ENCODE measurements around the gene NT5DC2.

The NT5DC2 gene

DNA sequence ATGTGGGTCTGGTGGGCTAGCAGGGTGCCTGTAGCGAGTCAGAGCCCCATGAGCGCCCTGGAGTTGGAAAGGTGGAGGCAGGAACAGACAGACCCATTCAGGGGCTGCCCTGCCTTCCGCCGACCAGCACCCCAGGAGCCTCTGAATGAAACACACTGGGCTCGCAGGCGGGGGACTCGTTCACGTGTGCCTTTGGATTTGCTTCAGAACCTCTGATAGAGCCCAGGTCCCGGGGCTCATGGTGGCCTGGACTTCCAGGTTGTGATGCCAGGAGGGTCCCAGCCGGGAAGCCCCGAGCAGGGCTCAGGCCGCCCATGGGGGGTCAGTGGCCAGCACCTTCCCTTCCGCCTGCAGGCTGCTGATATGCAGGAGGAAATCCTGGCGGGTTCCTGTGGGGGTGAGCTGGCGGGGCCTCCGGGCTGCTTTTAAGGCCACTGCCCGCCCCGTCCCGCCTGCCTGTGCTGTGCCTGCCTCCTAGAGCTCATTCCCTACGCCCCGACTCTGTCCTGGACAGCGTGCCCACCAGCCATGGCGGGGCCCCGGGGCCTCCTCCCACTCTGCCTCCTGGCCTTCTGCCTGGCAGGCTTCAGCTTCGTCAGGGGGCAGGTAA is 38.7 kb downstream of the NT5DC2 start, which contains the start of gene STAB1:
STAB1 (plus strand) TSS at position 453 of the 610 bp plus-strand sequence; CDS start at position 529, 76 bp downstream.
- TF ChIP-seq TAF1 (IDR thresholded peaks at IDR 0.05; ENCODE audit: low read depth), result no peak
- no peak for TF ChIP-seq CEBPB (IDR thresholded peaks at IDR 0.05)
- no peak for TF ChIP-seq FOXM1 (IDR thresholded peaks at IDR 0.05; ENCODE audit: borderline replicate concordance, low read depth)
- no peak for TF ChIP-seq NFIC (IDR thresholded peaks at IDR 0.05)
- no peak for TF ChIP-seq TCF12 (IDR thresholded peaks at IDR 0.05; ENCODE audit: low read depth)
- no peak for TF ChIP-seq RAD21 (IDR thresholded peaks at IDR 0.05; ENCODE audit: low read depth)
- TF ChIP-seq YY1 (IDR thresholded peaks at IDR 0.05; ENCODE audit: low read depth), result no peak
- TF ChIP-seq MAX (IDR thresholded peaks at IDR 0.05), result no peak
- TF ChIP-seq CREB1 (IDR thresholded peaks at IDR 0.05; ENCODE audit: low read depth), result no peak
- no peak for TF ChIP-seq ZBTB7A (IDR thresholded peaks at IDR 0.05; ENCODE audit: low read depth)
- TF ChIP-seq EGR1 (IDR thresholded peaks at IDR 0.05), result no peak
- no peak for TF ChIP-seq TEAD4 (IDR thresholded peaks at IDR 0.05)

DNA sequence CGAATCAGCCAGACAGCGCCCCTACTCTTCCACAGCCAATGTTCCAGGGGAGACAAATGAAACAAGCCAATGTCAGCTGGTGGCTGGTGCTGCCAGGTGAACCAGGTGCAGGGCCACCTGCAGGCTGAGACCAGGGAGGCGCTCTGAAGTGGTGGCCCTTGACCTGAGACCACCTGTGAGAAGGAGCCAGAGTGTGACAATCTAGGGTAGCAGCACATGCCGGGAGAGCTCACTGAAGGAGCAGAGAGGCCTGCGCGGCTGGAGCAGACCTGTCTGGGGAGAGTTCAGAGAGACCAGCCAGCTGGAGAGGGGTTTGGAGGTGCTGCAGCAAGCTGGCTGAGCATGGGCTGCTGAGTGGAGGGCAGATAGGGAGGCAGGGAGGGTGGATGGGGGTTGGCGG is 39.2 kb downstream of the NT5DC2 start:
- TF ChIP-seq EP300 (IDR thresholded peaks at IDR 0.05; ENCODE audit: borderline replicate concordance), result no peak
- TF ChIP-seq TEAD4 (IDR thresholded peaks at IDR 0.05), result no peak
- no peak for TF ChIP-seq ZBTB7A (IDR thresholded peaks at IDR 0.05; ENCODE audit: low read depth)
- TF ChIP-seq, protein P1, sequence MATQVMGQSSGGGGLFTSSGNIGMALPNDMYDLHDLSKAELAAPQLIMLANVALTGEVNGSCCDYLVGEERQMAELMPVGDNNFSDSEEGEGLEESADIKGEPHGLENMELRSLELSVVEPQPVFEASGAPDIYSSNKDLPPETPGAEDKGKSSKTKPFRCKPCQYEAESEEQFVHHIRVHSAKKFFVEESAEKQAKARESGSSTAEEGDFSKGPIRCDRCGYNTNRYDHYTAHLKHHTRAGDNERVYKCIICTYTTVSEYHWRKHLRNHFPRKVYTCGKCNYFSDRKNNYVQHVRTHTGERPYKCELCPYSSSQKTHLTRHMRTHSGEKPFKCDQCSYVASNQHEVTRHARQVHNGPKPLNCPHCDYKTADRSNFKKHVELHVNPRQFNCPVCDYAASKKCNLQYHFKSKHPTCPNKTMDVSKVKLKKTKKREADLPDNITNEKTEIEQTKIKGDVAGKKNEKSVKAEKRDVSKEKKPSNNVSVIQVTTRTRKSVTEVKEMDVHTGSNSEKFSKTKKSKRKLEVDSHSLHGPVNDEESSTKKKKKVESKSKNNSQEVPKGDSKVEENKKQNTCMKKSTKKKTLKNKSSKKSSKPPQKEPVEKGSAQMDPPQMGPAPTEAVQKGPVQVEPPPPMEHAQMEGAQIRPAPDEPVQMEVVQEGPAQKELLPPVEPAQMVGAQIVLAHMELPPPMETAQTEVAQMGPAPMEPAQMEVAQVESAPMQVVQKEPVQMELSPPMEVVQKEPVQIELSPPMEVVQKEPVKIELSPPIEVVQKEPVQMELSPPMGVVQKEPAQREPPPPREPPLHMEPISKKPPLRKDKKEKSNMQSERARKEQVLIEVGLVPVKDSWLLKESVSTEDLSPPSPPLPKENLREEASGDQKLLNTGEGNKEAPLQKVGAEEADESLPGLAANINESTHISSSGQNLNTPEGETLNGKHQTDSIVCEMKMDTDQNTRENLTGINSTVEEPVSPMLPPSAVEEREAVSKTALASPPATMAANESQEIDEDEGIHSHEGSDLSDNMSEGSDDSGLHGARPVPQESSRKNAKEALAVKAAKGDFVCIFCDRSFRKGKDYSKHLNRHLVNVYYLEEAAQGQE (IDR thresholded peaks at IDR 0.05; ENCODE audit: low read depth), result no peak
- TF ChIP-seq RAD21 (IDR thresholded peaks at IDR 0.05; ENCODE audit: low read depth), result no peak

GRCh38 chr3:52493232-52494017 is 40.2 kb downstream of the NT5DC2 start:
- TF ChIP-seq TCF12 (IDR thresholded peaks at IDR 0.05; ENCODE audit: low read depth) (no peak), RAD21 (IDR thresholded peaks at IDR 0.05; ENCODE audit: low read depth) (no peak), TEAD4 (IDR thresholded peaks at IDR 0.05) (no peak), MAX (IDR thresholded peaks at IDR 0.05) (no peak), ZBTB7A (IDR thresholded peaks at IDR 0.05; ENCODE audit: low read depth) (no peak), EGR1 (IDR thresholded peaks at IDR 0.05) (no peak), YY1 (IDR thresholded peaks at IDR 0.05; ENCODE audit: low read depth) (no peak), EP300 (IDR thresholded peaks at IDR 0.05; ENCODE audit: borderline replicate concordance) (no peak), NFIC (IDR thresholded peaks at IDR 0.05) (no peak), CREB1 (IDR thresholded peaks at IDR 0.05; ENCODE audit: low read depth) (no peak), FOXM1 (IDR thresholded peaks at IDR 0.05; ENCODE audit: borderline replicate concordance, low read depth) (no peak)
- TF ChIP-seq, protein P2, sequence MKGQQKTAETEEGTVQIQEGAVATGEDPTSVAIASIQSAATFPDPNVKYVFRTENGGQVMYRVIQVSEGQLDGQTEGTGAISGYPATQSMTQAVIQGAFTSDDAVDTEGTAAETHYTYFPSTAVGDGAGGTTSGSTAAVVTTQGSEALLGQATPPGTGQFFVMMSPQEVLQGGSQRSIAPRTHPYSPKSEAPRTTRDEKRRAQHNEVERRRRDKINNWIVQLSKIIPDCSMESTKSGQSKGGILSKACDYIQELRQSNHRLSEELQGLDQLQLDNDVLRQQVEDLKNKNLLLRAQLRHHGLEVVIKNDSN (IDR thresholded peaks at IDR 0.05), result no peak

DNA sequence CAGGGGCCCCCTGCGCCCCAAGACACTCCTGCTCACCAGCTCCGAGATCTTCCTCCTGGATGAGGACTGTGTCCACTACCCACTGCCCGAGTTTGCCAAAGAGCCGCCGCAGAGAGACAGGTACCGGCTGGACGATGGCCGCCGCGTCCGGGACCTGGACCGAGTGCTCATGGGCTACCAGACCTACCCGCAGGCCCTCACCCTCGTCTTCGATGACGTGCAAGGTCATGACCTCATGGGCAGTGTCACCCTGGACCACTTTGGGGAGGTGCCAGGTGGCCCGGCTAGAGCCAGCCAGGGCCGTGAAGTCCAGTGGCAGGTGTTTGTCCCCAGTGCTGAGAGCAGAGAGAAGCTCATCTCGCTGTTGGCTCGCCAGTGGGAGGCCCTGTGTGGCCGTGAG is 41.6 kb downstream of the NT5DC2 start:
- TF ChIP-seq FOXM1 (IDR thresholded peaks at IDR 0.05; ENCODE audit: borderline replicate concordance, low read depth) (no peak), CREB1 (IDR thresholded peaks at IDR 0.05; ENCODE audit: low read depth) (no peak), RAD21 (IDR thresholded peaks at IDR 0.05; ENCODE audit: low read depth) (no peak), CEBPB (IDR thresholded peaks at IDR 0.05) (no peak), NFIC (IDR thresholded peaks at IDR 0.05) (no peak), ZBTB7A (IDR thresholded peaks at IDR 0.05; ENCODE audit: low read depth) (no peak), TEAD4 (IDR thresholded peaks at IDR 0.05) (no peak), EP300 (IDR thresholded peaks at IDR 0.05; ENCODE audit: borderline replicate concordance) (no peak), TAF1 (IDR thresholded peaks at IDR 0.05; ENCODE audit: low read depth) (no peak), EGR1 (IDR thresholded peaks at IDR 0.05) (no peak), YY1 (IDR thresholded peaks at IDR 0.05; ENCODE audit: low read depth) (no peak), MAX (IDR thresholded peaks at IDR 0.05) (no peak), TCF12 (IDR thresholded peaks at IDR 0.05; ENCODE audit: low read depth) (no peak)
- TF ChIP-seq, protein P1 (IDR thresholded peaks at IDR 0.05; ENCODE audit: low read depth), result no peak
- TF ChIP-seq, protein P2 (IDR thresholded peaks at IDR 0.05), result no peak

DNA sequence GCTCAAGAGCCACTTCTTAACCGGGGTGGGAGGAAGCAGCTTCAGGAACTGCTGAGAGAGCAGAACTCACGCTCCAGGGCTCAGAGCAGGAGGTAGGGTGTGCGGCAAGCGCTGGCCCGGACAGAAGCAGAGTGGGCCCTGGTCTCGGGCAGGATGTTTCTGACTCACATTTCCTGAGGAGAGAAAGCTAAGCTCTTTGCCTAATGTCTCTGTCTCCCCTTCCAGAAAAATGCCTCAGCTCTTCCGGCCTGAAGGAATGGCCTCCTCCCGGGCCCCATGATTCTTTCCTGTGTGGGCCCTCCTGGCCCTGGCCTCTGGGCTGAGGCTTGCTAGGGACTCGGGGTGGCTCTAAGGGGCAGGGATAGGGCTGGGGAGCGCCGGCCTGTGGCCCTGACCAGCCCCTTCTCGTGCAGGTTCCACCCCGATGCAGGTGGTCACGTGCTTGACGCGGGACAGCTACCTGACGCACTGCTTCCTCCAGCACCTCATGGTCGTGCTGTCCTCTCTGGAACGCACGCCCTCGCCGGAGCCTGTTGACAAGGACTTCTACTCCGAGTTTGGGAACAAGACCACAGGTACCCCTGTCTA is 42.6 kb downstream of the NT5DC2 start:
- TF ChIP-seq, protein P2 (IDR thresholded peaks at IDR 0.05), result no peak
- TF ChIP-seq ZBTB7A (IDR thresholded peaks at IDR 0.05; ENCODE audit: low read depth) (no peak), EP300 (IDR thresholded peaks at IDR 0.05; ENCODE audit: borderline replicate concordance) (no peak), NFIC (IDR thresholded peaks at IDR 0.05) (no peak), FOXM1 (IDR thresholded peaks at IDR 0.05; ENCODE audit: borderline replicate concordance, low read depth) (no peak), TCF12 (IDR thresholded peaks at IDR 0.05; ENCODE audit: low read depth) (no peak), CEBPB (IDR thresholded peaks at IDR 0.05) (no peak), CREB1 (IDR thresholded peaks at IDR 0.05; ENCODE audit: low read depth) (no peak), MAX (IDR thresholded peaks at IDR 0.05) (no peak), RAD21 (IDR thresholded peaks at IDR 0.05; ENCODE audit: low read depth) (no peak), TAF1 (IDR thresholded peaks at IDR 0.05; ENCODE audit: low read depth) (no peak), EGR1 (IDR thresholded peaks at IDR 0.05) (no peak), YY1 (IDR thresholded peaks at IDR 0.05; ENCODE audit: low read depth) (no peak), TEAD4 (IDR thresholded peaks at IDR 0.05) (no peak)
- TF ChIP-seq, protein P1 (IDR thresholded peaks at IDR 0.05; ENCODE audit: low read depth), result no peak

Data from Ishikawa (cell line).